Gastroesophageal sphincter (tissue), 3 donors: ENCODE data around the gene HIGD1A.

ENCODE experiments used
- CTCF ChIP-seq, 4 experiments: fragments of 200-600 bp in 2 of 4; fragments of 450-650 bp in 2 of 4; sonication (generic) in 1 of 4; IDR thresholded peaks; one replicate each; pipeline ENCODE4 v1.5.1; 2017 to 2019; ENCODE audit warnings: antibody characterized with exemption in 4 of 4, mild to moderate bottlenecking in 2 of 4, moderate library complexity in 2 of 4
- EP300 ChIP-seq: sonication (generic); formaldehyde crosslinking; IDR thresholded peaks from one replicate; pipeline ENCODE4 v1.6.1; 2017; ENCODE audit warnings: antibody characterized with exemption, mild to moderate bottlenecking
- POLR2A ChIP-seq, 2 donors: fragments of 450-650 bp; IDR thresholded peaks; one replicate each; pipeline ENCODE4 v1.6.1; 2017; ENCODE audit warnings: antibody characterized with exemption in 2 of 2, mild to moderate bottlenecking in 2 of 2, moderate library complexity in 1 of 2
- POLR2AphosphoS5 ChIP-seq: sonication (generic); formaldehyde crosslinking; IDR thresholded peaks from one replicate; pipeline ENCODE4 v1.6.1; 2017; ENCODE audit warnings: antibody characterized with exemption

DNA sequence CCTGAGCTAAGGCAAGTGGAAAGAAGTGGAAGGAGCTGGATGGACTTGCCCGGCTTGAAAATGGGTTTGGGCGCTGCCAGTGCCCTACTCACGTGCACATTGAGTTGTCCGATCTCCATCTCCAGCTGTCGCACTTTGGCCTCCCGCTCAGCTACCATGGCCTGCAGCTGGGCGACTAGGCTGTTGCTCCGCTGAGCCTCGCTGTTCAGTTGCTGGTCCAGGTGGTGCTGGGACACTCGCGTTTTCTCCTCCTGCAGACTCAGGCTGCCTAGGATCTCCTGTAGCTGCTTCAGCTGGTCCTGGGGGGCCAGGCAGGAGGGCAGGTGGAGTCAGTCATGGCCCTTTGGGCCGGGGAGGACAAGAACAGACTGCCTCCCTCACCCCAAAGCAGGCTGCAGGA is 68.7 kb downstream of the HIGD1A start:
- no peak for TF ChIP-seq EP300
- TF ChIP-seq CTCF (IDR thresholded peaks at IDR 0.05), result no peak
- no peak for TF ChIP-seq POLR2A (IDR thresholded peaks at IDR 0.05)
- TF ChIP-seq POLR2AphosphoS5, result no peak
